HCT116 (cell line): ENCODE results near the gene FAM240B. TPM values are rescaled to one million over a fixed set of nuclear protein-coding genes. Genes with fewer than 3 reads are reported as not detected.

Source experiments
- ATAC-seq: fragments of 200-7000 bp; cut with Tn5 transposase; 2 replicates; pipeline ENCODE4 v1.9.1; 2020; ENCODE audit warnings: mild to moderate bottlenecking, moderate library complexity
- BruUV-seq: library from RNA; stranded (reverse); fragments of 400-500 nt; replicated peaks from 2 replicates; lab custom pipeline; 2021; lab: Mats Ljungman, UMichigan
- CTCF ChIA-PET: fragments of 300-600 bp; sonication (Branson Sonifier 250); formaldehyde crosslinking; loops from one replicate; lab custom pipeline; 2021; ENCODE audit warnings: antibody characterized with exemption; lab: Charles Lee
- POLR2A ChIA-PET: fragments of 300-600, 350-600 bp; sonication (Branson Sonifier 250); formaldehyde crosslinking; loops from one replicate; lab custom pipeline; 2021; ENCODE audit warnings: antibody characterized with exemption; lab: Charles Lee
- RAD21 ChIA-PET, 2 experiments: fragments of 300-600 bp; sonication (Branson Sonifier 250); formaldehyde crosslinking; loops; one replicate each; lab custom pipeline; 2023; ENCODE audit warnings: low total read pairs in 2 of 2; ENCODE audit not compliant: uncharacterized antibody in 2 of 2, unreplicated experiment in 2 of 2, low non-redundant PET in 1 of 2; lab: Charles Lee
- DNase-seq: peaks from one replicate; pipeline ENCODE4 v3.0.0-alpha.2; 2010; ENCODE audit warnings: low read depth, low spot score
- H2AFZ ChIP-seq: fragments of 200-600 bp; shearing (Covaris generic), sonication (generic); 2 replicates; pipeline ENCODE4 v1.6.1; 2017; ENCODE audit warnings: low read depth, mixed run types, mixed read lengths, antibody characterized with exemption, low read length; ENCODE audit not compliant: poor library complexity, severe bottlenecking
- H3K27ac ChIP-seq: 2 replicates; pipeline ENCODE4 v1.5.1; 2012; ENCODE audit warnings: low read depth, low read length
- H3K27me3 ChIP-seq: fragments of 200-600 bp; sonication (generic); 2 replicates; pipeline ENCODE4 v1.6.1; 2016; ENCODE audit warnings: mixed run types, low read length, mixed read lengths; ENCODE audit not compliant: insufficient read depth
- H3K36me3 ChIP-seq, 2 experiments: fragments of 200-500 bp in 1 of 2; fragments of 200-600 bp in 1 of 2; sonication (Bioruptor generic) in 1 of 2; sonication (generic) in 1 of 2; 2 replicates each; pipeline versions ENCODE4 v1.5.1 to v1.6.1; 2014 to 2016; ENCODE audit warnings: low read length in 2 of 2, inconsistent platforms in 1 of 2, mixed read lengths in 1 of 2, mixed run types in 1 of 2; ENCODE audit not compliant: insufficient read depth in 2 of 2, control insufficient read depth in 1 of 2
- H3K4me1 ChIP-seq, 2 experiments: fragments of 200-600 bp in 1 of 2; sonication (generic) in 1 of 2; 2 replicates each; pipeline versions ENCODE4 v1.5.1 to v1.6.1; 2012 to 2017; ENCODE audit warnings: low read length in 2 of 2, inconsistent platforms in 1 of 2, mild to moderate bottlenecking in 1 of 2, mixed read lengths in 1 of 2, mixed run types in 1 of 2, moderate library complexity in 1 of 2; ENCODE audit not compliant: insufficient read depth in 2 of 2, control insufficient read depth in 1 of 2
- H3K4me2 ChIP-seq: fragments of 200-600 bp; sonication (generic); 2 replicates; pipeline ENCODE4 v1.6.1; 2017; ENCODE audit warnings: mixed run types, low read length, mixed read lengths
- H3K4me3 ChIP-seq, 2 experiments: fragments of 200-600 bp in 1 of 2; sonication (generic) in 1 of 2; replicated peaks in 1 of 2; 2 replicates each; pipeline ENCODE4 v1.5.1; 2011 to 2016; ENCODE audit warnings: low read length in 2 of 2, control low read depth in 1 of 2, low read depth in 1 of 2, mild to moderate bottlenecking in 1 of 2, mixed read lengths in 1 of 2, mixed run types in 1 of 2
- H3K79me2 ChIP-seq: fragments of 200-600 bp; sonication (generic); 2 replicates; pipeline ENCODE4 v1.6.1; 2017; ENCODE audit warnings: mild to moderate bottlenecking, mixed run types, low read length, moderate library complexity, mixed read lengths; ENCODE audit not compliant: insufficient read depth
- H3K9ac ChIP-seq: fragments of 200-600 bp; sonication (generic); 2 replicates; pipeline ENCODE4 v1.6.1; 2016; ENCODE audit warnings: low read length, mixed read lengths
- H3K9me2 ChIP-seq: fragments of 200-600 bp; sonication (generic), shearing (Covaris generic); 2 replicates; pipeline ENCODE4 v1.6.1; 2017; ENCODE audit warnings: mixed run types, mild to moderate bottlenecking, moderate library complexity; ENCODE audit not compliant: insufficient read depth
- H3K9me3 ChIP-seq, 2 experiments: fragments of 200-500 bp in 1 of 2; fragments of 200-600 bp in 1 of 2; sonication (Bioruptor generic) in 1 of 2; sonication (generic) in 1 of 2; 2 replicates each; pipeline ENCODE4 v1.6.1; 2014 to 2017; ENCODE audit warnings: low read length in 2 of 2, mixed read lengths in 2 of 2, inconsistent platforms in 1 of 2, low read depth in 1 of 2, mild to moderate bottlenecking in 1 of 2, mixed run types in 1 of 2, moderate library complexity in 1 of 2; ENCODE audit not compliant: control insufficient read depth in 1 of 2, insufficient read depth in 1 of 2
- H4K20me1 ChIP-seq: fragments of 200-600 bp; sonication (generic), shearing (Covaris generic); 2 replicates; pipeline ENCODE4 v1.6.1; 2017; ENCODE audit warnings: mixed run types, mild to moderate bottlenecking, moderate library complexity; ENCODE audit not compliant: insufficient read depth
- CEBPB ChIP-seq: IDR thresholded peaks from 2 replicates; pipeline ENCODE4 v1.6.1; 2012; ENCODE audit warnings: low read depth
- EGR1 ChIP-seq: IDR thresholded peaks from 2 replicates; pipeline ENCODE4 v1.6.1; 2012; ENCODE audit warnings: low read depth
- EZH2phosphoT487 ChIP-seq: fragments of 200-600 bp; IDR thresholded peaks from 2 replicates; pipeline ENCODE4 v1.6.1; 2018; ENCODE audit warnings: antibody characterized with exemption, borderline replicate concordance
- POLR2A ChIP-seq: IDR thresholded peaks from 2 replicates; pipeline ENCODE4 v1.7.0; 2011; ENCODE audit warnings: borderline replicate concordance; ENCODE audit not compliant: insufficient read depth, insufficient read length; ENCODE audit errors: extremely low read depth
- RAD21 ChIP-seq: IDR thresholded peaks from 2 replicates; pipeline ENCODE4 v1.6.1; 2012; ENCODE audit warnings: low read depth, mild to moderate bottlenecking
- SIN3A ChIP-seq: IDR thresholded peaks from 2 replicates; pipeline ENCODE4 v1.6.1; 2012; ENCODE audit warnings: low read depth
- SP1 ChIP-seq: IDR thresholded peaks from 2 replicates; pipeline ENCODE4 v1.6.1; 2012; ENCODE audit warnings: low read depth
- SRF ChIP-seq: IDR thresholded peaks from 2 replicates; pipeline ENCODE4 v1.6.1; 2012; ENCODE audit warnings: low read depth
- ZNF274 ChIP-seq: fragments of 200-500 bp; sonication (Bioruptor generic); IDR thresholded peaks from 2 replicates; pipeline ENCODE4 v1.6.1; 2014; ENCODE audit warnings: mild to moderate bottlenecking, low read depth, low read length, inconsistent platforms
- intact Hi-C: fragments of 100-400 bp; cut with micrococcal nuclease; formaldehyde crosslinking; loops from 2 replicates; pipeline ENCODE4 v1.10.0; 2022
- total RNA-seq: library from RNA; stranded (reverse); gene quantifications from one replicate; pipeline ENCODE4 v1.2.1, GENCODE V29; 2021; ENCODE audit not compliant: unreplicated experiment
- TF ChIP-seq, protein P1 (sequence below), 3 experiments: fragments of 200-600 bp in 1 of 3; sonication (generic) in 1 of 3; IDR thresholded peaks in 2 of 3; conservative IDR thresholded peaks in 1 of 3; 2 replicates each; pipeline ENCODE4 v1.5.1; 2012 to 2017; ENCODE audit warnings: low read depth in 2 of 3, low read length in 2 of 3, antibody characterized with exemption in 1 of 3, borderline replicate concordance in 1 of 3, control low read depth in 1 of 3, mild to moderate bottlenecking in 1 of 3, mixed read lengths in 1 of 3, mixed run types in 1 of 3, moderate library complexity in 1 of 3; ENCODE audit not compliant: insufficient read depth in 1 of 3
- TF ChIP-seq, protein P2 (sequence below): IDR thresholded peaks from 2 replicates; pipeline ENCODE4 v1.6.1; 2012
- TF ChIP-seq, protein P3 (sequence below): IDR thresholded peaks from 2 replicates; pipeline ENCODE4 v1.6.1; 2011; ENCODE audit warnings: mild to moderate bottlenecking, low read length, moderate library complexity; ENCODE audit not compliant: insufficient replicate concordance; ENCODE audit errors: extremely low read depth
- TF ChIP-seq, protein P4 (sequence below): IDR thresholded peaks from 2 replicates; pipeline ENCODE4 v1.6.1; 2012

The FAM240B gene
- total RNA-seq, 1 experiment from 2014 or later = not detected

DNA sequence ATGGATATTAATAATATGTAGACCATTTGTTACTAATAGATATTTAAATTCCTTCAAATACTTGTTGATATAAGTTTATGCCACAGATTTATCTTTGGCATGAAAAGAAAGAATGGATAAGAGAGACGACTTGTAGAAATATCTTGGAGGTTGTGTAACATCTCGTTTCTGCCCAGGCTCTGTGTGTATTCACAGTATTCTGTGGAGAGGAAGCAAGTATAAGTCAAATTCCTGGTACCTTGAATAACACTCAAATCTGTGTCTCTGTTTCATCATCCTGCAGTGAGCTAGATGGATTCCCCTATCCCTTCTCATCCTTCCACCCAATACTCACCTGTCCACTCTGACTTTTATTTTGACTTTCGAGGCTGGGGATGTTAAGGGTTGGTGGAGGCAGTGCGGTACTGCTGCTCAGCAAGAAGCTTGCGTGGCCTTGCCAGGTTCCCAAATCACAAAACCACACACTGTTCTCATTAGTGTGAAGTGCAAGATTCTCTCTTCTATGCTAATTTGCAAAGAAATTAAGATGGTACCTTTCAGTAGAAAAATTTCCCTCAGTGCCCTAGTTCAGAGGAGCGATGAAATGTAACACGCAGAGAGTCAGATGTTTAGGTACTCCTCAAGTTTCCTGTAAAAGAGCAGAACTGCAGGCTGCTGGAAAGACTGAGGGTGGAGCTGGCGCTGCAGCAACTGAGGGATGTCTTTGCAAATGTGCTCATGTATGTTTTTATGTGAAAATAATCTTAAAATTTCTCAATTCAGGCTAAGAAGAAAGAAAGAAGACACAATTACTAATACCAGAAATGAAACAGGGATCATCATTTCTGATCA, 57.0 kb downstream of the FAM240B start:
- ChIA-PET POLR2A (no interaction called here), CTCF (interaction anchor here (1.4 kb wide), 1 partner anchor 10 kb away, joined by 4 read pairs; no protein-coding TSS in a partner anchor), RAD21 (no interaction called here)
- Histone ChIP-seq H3K9me2 (no peaks in the 10 kb centered on the region), H3K36me3 (no peaks in the 10 kb centered on the region), H3K27me3 (no peaks in the 10 kb centered on the region), H3K9ac (no peak overlapping the region), H3K79me2 (no peaks in the 10 kb centered on the region), H3K27ac (no peak overlapping the region), H3K4me1 (no peaks in the 10 kb centered on the region), H3K4me2 (no peak overlapping the region), H3K9me3 (no peaks in the 10 kb centered on the region), H2AFZ (no peak overlapping the region), H3K4me3 (no peak overlapping the region), H4K20me1 (no peaks in the 10 kb centered on the region)
- intact Hi-C loops = no loop called here
- TF ChIP-seq EZH2phosphoT487 (no peak), RAD21 (peak; percentile 61), ZNF274 (no peak), SP1 (no peak), CEBPB (no peak), POLR2A (no peak), SIN3A (no peak), EGR1 (no peak), SRF (no peak)
- TF ChIP-seq, protein P1, sequence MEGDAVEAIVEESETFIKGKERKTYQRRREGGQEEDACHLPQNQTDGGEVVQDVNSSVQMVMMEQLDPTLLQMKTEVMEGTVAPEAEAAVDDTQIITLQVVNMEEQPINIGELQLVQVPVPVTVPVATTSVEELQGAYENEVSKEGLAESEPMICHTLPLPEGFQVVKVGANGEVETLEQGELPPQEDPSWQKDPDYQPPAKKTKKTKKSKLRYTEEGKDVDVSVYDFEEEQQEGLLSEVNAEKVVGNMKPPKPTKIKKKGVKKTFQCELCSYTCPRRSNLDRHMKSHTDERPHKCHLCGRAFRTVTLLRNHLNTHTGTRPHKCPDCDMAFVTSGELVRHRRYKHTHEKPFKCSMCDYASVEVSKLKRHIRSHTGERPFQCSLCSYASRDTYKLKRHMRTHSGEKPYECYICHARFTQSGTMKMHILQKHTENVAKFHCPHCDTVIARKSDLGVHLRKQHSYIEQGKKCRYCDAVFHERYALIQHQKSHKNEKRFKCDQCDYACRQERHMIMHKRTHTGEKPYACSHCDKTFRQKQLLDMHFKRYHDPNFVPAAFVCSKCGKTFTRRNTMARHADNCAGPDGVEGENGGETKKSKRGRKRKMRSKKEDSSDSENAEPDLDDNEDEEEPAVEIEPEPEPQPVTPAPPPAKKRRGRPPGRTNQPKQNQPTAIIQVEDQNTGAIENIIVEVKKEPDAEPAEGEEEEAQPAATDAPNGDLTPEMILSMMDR (IDR thresholded peaks at IDR 0.05 in 2 of 3, conservative IDR thresholded peaks at IDR 0.05 in 1 of 3; ENCODE audit: borderline replicate concordance in 1 of 3, insufficient read depth in 1 of 3, low read depth in 2 of 3, low read length in 2 of 3) = peak; percentile 34 to 49 (median 36); a peak in 5 of 6 replicates
- TF ChIP-seq, protein P2, sequence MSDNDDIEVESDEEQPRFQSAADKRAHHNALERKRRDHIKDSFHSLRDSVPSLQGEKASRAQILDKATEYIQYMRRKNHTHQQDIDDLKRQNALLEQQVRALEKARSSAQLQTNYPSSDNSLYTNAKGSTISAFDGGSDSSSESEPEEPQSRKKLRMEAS = no peak
- TF ChIP-seq, protein P3, sequence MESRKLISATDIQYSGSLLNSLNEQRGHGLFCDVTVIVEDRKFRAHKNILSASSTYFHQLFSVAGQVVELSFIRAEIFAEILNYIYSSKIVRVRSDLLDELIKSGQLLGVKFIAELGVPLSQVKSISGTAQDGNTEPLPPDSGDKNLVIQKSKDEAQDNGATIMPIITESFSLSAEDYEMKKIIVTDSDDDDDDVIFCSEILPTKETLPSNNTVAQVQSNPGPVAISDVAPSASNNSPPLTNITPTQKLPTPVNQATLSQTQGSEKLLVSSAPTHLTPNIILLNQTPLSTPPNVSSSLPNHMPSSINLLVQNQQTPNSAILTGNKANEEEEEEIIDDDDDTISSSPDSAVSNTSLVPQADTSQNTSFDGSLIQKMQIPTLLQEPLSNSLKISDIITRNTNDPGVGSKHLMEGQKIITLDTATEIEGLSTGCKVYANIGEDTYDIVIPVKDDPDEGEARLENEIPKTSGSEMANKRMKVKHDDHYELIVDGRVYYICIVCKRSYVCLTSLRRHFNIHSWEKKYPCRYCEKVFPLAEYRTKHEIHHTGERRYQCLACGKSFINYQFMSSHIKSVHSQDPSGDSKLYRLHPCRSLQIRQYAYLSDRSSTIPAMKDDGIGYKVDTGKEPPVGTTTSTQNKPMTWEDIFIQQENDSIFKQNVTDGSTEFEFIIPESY = no peak
- TF ChIP-seq, protein P4, sequence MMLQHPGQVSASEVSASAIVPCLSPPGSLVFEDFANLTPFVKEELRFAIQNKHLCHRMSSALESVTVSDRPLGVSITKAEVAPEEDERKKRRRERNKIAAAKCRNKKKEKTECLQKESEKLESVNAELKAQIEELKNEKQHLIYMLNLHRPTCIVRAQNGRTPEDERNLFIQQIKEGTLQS = no peak
- DNase-seq (no peak), ATAC-seq (no peak)
- BruUV-seq = no TSS peak
